GM04503 (cell line): Measurements from ENCODE around the gene SMTNL1.
"Not testable (repeated sequence)": the region's sequence is repeated elsewhere in the genome, so short reads cannot be mapped to it uniquely, and the experiment has no call there.

ENCODE experiments used
- DNase-seq: peaks from one replicate; pipeline ENCODE4 v3.0.0-alpha.2; 2012; ENCODE audit warnings: low read depth

SMTNL1 gene

GRCh38 chr11:57508341-57509170, 28.8 kb upstream of the SMTNL1 start:
- DNase-seq, result no peak

GRCh38 chr11:57511741-57512430, 25.5 kb upstream of the SMTNL1 start:
- no peak for DNase-seq

DNA sequence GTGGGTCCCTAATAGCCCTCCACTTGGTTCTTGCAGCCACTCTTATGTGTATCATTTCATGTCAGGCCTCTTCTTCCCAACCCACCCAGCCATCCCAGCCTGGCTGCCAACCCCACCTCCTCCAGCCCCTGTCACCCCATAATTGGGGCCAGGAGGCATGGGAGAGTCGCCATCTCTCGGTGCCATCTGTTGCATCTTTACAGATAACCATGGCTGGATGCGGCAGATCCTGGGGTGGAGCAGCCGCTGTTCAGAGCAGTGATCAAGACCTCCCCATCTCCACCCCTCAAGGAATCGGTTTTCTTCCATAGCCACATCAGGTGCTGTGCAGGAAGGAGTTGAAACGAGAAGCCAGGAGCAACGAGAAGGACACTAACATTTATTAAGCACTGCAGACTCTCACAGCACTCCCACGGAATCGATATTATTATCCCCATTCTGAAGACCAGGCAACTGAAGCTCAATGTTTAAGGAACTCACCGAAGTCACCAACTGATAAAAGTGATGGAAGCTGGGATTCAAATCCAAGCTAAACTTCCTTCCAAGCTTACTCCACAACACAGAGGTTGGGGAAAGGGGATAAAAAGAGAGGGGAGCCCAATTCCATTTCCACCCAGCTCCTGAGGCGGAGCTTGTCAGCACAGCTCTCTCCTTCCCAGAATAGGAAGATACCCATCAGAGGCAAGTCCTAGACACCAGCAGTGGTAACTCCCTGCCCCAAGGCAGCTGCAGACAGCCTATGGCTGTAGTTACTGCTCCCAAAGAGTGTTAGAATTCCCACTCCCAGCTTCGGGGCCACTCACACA, 24.5 kb upstream of the SMTNL1 start:
- no peak for DNase-seq

DNA sequence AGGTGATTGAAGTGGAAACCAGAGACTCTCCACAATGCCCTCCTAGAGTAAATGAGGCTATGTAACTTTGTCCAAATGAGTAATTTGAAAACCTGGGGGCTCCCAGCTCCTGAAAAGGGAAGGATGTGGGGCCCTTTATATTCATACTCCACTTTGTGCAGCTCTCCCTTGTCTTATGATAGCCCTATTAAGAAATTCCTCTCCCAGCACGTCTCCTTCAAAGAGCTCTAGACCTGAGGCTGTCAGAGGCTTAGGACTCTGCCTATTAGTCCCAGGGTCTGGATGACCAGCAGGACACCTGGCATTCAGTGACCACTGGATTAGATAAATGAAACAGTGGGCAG, 24.0 kb upstream of the SMTNL1 start:
- no peak for DNase-seq

DNA sequence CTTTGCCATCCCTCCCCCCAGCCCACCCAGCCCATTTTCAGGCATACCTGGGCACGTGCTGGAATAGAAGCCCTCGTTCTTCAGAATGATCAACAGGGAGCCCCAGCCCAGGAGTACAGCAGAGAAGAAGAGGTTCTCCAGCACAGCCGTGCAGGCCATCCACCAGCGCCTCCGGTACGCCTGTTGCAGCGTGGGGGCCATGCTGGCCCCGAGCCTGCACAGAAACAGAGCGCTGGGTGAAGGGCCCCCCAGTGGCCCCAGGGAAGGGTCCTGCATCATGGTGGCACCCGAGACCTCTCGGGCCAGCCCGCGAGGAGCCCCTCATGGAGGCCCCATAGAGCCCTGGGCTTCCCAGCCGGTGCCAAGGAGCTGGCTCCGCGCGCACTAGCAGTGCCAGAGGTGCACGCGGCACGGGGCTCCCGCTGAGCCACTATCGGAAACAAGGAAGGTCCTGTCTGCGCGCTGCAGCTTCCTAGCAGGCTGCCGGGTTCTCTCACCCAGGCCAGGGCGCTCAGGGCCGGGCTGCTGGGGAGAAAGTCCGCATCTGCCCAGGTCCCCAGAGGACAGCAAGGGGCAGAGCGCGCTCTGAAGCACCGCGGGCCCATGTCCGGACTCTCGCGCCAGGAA, 23.4 kb upstream of the SMTNL1 start:
- DNase-seq, result no peak

DNA sequence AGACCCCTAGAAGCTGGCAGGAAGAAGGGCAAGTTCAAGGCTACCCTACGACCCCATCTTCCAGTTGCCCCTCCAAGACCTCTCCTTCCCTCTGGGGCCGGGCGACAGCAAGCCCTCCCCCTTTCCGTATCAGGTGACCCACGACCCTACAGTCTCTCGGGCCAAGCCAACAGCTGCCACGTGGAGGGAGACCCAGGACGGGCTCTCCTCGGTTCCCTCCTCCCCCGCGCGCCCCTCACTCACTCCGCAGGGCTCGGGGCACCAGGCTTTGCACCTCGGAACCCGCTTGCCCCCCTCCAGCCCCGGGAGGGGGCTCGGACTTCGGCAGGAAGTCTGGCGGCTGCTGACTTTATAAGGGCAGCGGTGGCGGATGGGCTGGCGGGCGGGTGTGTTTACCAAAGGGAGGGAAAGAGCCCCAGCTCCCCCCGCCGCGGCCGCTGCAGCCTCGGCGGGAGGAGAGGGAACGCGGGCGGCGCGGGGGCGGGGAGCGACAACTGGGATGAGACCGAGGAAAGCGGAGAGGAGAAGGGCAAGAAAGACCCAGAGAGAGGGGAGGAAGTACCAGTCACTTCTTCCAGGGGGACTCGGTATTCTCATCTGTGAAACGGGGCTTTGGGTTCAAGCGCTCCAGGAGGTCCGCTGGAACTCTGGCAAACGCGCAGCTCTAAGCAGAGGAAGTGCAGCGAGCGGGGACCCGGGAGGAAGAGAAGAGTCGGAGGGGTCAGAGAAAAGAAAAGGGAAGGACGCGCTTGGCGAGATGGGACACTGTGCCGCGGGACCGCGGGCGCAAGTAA, 22.7 kb upstream of the SMTNL1 start:
- DNase-seq, result no peak

DNA sequence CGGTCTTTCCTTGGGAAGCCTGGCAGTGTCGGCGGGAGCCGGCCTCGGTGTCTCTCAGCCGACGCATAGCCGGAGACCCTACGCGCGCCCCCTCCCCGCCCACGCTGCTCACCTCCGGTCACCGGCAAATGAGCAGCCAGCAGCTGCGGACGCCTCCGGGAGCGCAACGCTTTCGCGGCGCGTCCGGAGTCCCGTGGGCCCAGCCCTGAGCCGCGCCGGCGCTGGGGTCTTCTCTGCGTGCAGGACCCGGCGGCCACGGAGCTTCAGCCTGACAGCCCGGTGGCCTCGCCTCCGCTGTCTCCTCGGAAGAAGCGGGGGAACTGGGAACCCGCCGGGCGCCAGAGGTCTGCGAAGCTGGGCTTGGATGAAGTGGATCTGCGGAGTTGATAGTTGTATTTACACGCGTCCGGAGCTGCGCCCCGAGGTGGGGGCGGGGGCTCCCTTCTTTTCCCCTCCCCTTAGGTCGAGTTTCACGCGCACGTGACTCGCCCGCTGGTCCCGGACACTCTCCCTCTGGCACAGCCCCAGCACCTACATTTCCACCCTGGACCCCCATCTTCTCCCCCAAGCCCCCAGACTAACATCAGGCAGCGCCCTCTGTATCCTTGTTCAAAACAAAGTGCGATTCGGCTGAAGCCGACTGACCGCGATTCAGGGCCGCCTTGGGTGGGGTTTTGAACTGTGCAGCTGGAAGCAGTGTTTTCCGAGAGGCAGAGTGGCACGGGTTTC, 21.9 kb upstream of the SMTNL1 start, which contains the start of gene SLC43A1:
SLC43A1 (minus strand) TSS at position 371 of the 729 bp plus-strand sequence. CDS start 1,591 bp downstream, outside the sequence.
- DNase-seq, result no peak

GRCh38 chr11:57516061-57516443, 21.3 kb upstream of the SMTNL1 start:
- no peak for DNase-seq

DNA sequence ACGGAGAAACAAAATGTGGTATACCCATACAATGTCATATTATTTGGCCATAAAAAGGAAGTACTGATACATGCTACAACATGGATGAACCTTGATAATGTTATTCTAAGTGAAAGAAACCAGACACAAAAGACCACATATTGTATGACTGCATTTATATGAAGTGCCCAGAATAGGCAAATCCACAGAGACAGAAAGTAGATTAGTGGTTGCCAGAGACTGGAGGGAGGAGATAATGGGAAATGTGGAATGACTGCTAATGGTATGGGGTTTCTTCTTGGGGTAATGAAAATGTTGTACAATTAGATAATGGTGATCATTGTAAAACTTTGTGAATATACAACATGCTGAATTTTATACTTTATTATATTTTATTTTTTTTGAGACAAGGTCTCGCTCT, 16.3 kb upstream of the SMTNL1 start:
- no peak for DNase-seq

DNA sequence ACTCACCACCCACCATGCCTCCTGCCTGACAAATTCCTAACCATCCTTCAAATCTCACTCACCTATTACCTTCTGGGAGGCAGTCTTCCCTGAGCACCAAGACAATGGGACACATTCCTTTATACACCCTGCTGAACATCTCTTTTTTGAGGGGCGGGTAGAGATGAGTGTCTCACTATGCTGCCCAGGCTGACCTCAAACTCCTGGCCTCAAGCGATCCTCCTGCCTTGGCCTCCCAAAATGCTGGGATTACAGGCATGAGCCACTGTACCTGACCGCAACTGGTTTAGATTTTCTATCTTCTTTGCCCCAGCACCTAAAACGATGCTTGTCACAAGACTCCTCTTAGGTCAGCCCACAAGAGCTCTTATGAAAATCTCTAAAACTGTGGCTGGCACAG, 14.0 kb upstream of the SMTNL1 start:
- DNase-seq, result no peak

- no peak for DNase-seq
Observed at GRCh38 chr11:57527056-57527631, 10.3 kb upstream of the SMTNL1 start.

- no peak for DNase-seq
Observed at GRCh38 chr11:57529012-57529411, 8.4 kb upstream of the SMTNL1 start.

DNA sequence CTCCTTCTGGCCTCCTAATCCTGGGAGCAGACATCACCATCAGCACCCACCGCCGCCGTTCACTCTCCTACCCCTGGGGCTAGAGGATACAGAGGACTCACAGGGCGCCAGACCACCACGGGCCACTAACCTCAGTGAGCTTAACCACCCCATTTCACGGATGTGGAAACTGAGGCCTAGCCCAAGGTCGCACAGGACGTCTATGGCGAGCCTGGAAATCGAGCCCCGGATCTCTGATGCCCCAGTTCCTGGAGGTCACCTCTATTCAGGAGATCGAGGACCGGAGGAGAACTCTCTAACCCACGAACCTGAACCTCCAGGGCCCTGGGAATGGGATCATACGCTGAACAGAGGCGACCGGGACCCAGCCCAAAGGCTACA, 7.2 kb upstream of the SMTNL1 start:
- DNase-seq, result no peak

- peak; percentile 81 for DNase-seq
Observed at GRCh38 chr11:57530596-57531507, 6.5 kb upstream of the SMTNL1 start, which contains the start of gene TIMM10. Gene TIMM10, minus strand, starts transcription at chr11:57530754. Its CDS starts 565 bp downstream, at chr11:57530189.

DNA sequence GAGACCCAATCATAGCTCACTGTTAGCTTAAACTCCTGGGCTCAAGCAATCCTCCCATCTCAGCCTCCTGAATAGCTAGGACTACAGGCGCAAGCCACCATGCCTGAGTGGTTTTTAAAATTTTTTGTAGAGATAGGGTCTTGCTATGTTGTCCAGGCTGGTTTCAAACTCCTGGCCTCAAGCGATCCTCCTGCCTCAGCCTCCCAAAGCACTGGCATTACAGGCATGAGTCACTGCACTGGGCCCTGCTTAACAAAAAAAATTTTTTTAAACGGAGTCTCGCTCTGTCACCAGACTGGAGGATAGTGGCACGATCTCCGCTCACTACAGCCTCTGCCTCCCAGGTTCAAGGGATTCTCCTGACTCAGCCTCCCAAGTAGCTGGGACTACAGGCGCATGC, 2.9 kb upstream of the SMTNL1 start:
- not testable (repeated sequence) for DNase-seq

DNA sequence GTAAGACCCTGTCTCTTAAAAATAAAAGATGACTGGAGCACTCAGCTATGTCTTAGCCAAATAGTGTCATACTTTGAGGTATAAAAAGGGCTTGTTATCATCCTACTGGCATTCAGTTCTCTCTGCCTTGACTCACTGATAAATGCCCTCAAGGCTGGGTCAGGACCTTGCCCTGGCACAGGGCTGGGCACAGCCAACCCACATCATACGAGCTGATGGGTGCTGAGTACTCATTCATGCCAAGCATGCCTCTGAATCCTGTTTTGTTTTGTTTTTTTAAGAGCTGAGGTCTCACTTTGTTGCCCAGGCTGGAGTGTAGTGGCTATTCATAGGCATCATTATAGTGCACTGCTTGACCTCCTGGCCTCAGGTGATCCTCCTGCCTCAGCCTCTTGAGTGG, 1.9 kb downstream of the SMTNL1 start:
- no peak for DNase-seq

GRCh38 chr11:57541169-57541568, 3.8 kb downstream of the SMTNL1 start:
- no peak for DNase-seq

DNA sequence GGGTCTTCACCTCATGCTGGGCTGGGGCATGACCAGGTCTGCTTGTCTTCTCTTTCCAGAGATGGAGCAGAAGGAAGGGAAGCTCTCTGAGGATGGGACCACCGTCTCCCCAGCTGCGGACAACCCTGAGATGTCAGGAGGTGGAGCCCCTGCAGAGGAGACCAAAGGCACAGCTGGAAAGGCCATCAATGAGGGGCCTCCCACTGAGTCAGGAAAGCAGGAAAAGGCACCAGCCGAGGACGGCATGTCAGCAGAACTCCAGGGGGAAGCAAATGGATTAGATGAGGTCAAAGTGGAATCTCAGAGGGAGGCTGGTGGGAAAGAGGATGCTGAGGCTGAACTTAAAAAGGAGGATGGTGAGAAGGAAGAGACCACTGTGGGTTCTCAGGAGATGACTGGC, 5.2 kb downstream of the SMTNL1 start:
- DNase-seq, result no peak

- DNase-seq, result no peak
Observed at GRCh38 chr11:57543593-57543992, 6.2 kb downstream of the SMTNL1 start.
